Liver (tissue), 3 donors: ENCODE data around the gene UGT2B15.

ENCODE experiments used
- CTCF ChIP-seq: fragments of 150-350 bp; IDR thresholded peaks from 2 replicates; pipeline ENCODE4 v1.5.1; 2017; ENCODE audit warnings: improper control_type of control experiment, low read depth, low read length; ENCODE audit not compliant: missing input control
- EGR1 ChIP-seq, 2 donors: IDR thresholded peaks; 2 replicates each; pipeline ENCODE4 v1.6.1; 2016 to 2018; ENCODE audit warnings: antibody characterized with exemption in 2 of 2, low read depth in 2 of 2
- YY1 ChIP-seq: IDR thresholded peaks from 2 replicates; pipeline ENCODE4 v1.6.1; 2016; ENCODE audit warnings: antibody characterized with exemption, mild to moderate bottlenecking
- donor health status: healthy.
- donor health status: healthy.

GRCh38 chr4:68673143-68673542 lies 2.7 kb upstream of the UGT2B15 start:
- TF ChIP-seq CTCF (no peak), EGR1 (IDR thresholded peaks at IDR 0.05; ENCODE audit: low read depth in 2 of 2) (no peak), YY1 (no peak)
